WERI-Rb-1 (cell line): Measurements from ENCODE around the gene UNC13B.
"Not testable (repeated sequence)": the region's sequence is repeated elsewhere in the genome, so short reads cannot be mapped to it uniquely, and the experiment has no call there.

ENCODE experiments used
- DNase-seq: peaks from one replicate; pipeline ENCODE4 v3.0.0-alpha.2; 2020
- H3K27ac ChIP-seq: fragments of 250-450 bp; sonication (Bioruptor Pico); 2 replicates; pipeline ENCODE4 v1.5.1; 2020; ENCODE audit warnings: mild to moderate bottlenecking, moderate library complexity
- H3K27me3 ChIP-seq: fragments of 250-450 bp; sonication (Bioruptor Pico); 2 replicates; pipeline ENCODE4 v1.5.1; 2021; ENCODE audit warnings: mild to moderate bottlenecking, low read depth, moderate library complexity; ENCODE audit not compliant: insufficient read depth, severe bottlenecking
- H3K36me3 ChIP-seq: fragments of 250-450 bp; sonication (Bioruptor Pico); 2 replicates; pipeline ENCODE4 v1.5.1; 2020; ENCODE audit warnings: mild to moderate bottlenecking, moderate library complexity
- H3K4me3 ChIP-seq: 2 replicates; pipeline ENCODE4 v1.5.1; 2011; ENCODE audit warnings: low read depth, mild to moderate bottlenecking, control low read depth, low read length
- H3K9me3 ChIP-seq: fragments of 250-450 bp; sonication (Bioruptor Pico); 2 replicates; pipeline ENCODE4 v1.5.1; 2021; ENCODE audit warnings: mild to moderate bottlenecking, moderate library complexity; ENCODE audit not compliant: severe bottlenecking
- TF ChIP-seq, protein P1 (sequence below): IDR thresholded peaks from 2 replicates; pipeline ENCODE4 v1.5.1; 2011; ENCODE audit warnings: low read depth, mild to moderate bottlenecking, control low read depth, inconsistent platforms, low read length

Gene UNC13B

DNA sequence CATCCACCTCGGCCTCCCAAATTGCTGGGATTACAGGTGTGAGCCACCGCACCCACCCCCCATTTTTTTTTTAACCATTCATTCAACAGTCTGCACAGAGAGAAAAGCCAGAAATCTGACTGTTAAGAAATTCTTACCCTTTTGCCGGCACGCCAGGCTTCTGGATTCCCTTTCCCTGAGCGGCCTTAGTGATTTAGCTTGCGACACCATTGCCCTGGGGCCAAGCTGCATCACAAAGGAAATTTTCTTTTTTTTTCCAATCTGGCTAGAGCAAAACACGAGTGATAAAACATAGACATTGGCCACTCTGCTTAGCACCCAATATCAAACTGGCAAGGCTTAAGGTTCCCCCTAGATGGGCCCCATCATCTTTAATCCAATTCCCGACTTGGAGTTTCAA lies 24.9 kb upstream of the UNC13B start:
- TF ChIP-seq, protein P1, sequence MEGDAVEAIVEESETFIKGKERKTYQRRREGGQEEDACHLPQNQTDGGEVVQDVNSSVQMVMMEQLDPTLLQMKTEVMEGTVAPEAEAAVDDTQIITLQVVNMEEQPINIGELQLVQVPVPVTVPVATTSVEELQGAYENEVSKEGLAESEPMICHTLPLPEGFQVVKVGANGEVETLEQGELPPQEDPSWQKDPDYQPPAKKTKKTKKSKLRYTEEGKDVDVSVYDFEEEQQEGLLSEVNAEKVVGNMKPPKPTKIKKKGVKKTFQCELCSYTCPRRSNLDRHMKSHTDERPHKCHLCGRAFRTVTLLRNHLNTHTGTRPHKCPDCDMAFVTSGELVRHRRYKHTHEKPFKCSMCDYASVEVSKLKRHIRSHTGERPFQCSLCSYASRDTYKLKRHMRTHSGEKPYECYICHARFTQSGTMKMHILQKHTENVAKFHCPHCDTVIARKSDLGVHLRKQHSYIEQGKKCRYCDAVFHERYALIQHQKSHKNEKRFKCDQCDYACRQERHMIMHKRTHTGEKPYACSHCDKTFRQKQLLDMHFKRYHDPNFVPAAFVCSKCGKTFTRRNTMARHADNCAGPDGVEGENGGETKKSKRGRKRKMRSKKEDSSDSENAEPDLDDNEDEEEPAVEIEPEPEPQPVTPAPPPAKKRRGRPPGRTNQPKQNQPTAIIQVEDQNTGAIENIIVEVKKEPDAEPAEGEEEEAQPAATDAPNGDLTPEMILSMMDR = no peak
- no peak overlapping the region for H3K4me3 ChIP-seq
- peaks cover 14% of the 10 kb centered on the region for H3K9me3 ChIP-seq
- no peak overlapping the region for H3K27ac ChIP-seq
- no peak for DNase-seq
- no peaks in the 10 kb centered on the region for H3K36me3 ChIP-seq
- H3K27me3 ChIP-seq = no peaks in the 10 kb centered on the region

DNA sequence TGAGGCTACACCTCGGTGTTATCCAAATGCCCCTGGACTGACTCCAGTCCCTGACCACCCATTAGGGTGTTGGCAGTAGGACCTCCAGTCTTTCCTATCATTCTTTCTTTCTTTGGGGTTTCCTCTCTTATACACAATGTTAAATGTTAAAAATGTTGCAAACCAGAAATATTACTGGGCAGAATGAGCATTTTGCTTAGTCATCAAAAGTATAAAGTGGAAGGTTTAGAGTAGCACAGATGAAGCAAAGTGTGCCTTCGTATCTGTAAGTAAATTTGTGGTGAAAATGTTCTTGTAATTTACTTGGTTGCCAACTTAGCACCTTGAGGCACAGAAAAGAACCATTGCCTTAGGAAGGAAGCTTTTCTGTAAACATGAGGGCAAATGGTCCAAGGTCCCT lies 21.7 kb upstream of the UNC13B start:
- no peak for DNase-seq
- Histone ChIP-seq H3K27me3 (no peaks in the 10 kb centered on the region), H3K36me3 (no peaks in the 10 kb centered on the region), H3K9me3 (peaks cover 32% of the 10 kb centered on the region), H3K27ac (no peak overlapping the region), H3K4me3 (no peak overlapping the region)
- TF ChIP-seq, protein P1 = no peak

DNA sequence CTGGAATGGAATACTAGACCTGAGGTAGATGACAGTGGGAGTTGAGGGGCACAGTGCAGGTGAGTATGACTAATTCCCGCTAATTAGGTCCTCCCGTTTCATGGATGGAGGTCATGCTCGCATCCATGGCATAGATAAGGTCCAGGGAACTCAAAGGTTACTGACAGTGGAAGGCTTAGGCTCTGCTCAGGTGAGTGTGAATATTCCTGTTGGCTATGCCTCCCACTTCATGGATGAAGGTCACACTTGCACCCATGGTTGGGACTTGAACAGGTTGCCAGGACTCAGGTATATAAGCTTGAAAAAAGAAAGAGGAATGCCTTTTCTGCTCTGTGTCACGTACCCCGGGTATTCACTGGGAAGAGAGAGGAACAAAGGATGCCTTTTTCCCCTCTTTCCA lies 19.8 kb upstream of the UNC13B start:
- no peaks in the 10 kb centered on the region for H3K27me3 ChIP-seq
- H3K4me3 ChIP-seq = no peak overlapping the region
- no peak overlapping the region for H3K27ac ChIP-seq
- peaks cover 32% of the 10 kb centered on the region for H3K9me3 ChIP-seq
- TF ChIP-seq, protein P1 = no peak
- DNase-seq = no peak
- no peaks in the 10 kb centered on the region for H3K36me3 ChIP-seq

DNA sequence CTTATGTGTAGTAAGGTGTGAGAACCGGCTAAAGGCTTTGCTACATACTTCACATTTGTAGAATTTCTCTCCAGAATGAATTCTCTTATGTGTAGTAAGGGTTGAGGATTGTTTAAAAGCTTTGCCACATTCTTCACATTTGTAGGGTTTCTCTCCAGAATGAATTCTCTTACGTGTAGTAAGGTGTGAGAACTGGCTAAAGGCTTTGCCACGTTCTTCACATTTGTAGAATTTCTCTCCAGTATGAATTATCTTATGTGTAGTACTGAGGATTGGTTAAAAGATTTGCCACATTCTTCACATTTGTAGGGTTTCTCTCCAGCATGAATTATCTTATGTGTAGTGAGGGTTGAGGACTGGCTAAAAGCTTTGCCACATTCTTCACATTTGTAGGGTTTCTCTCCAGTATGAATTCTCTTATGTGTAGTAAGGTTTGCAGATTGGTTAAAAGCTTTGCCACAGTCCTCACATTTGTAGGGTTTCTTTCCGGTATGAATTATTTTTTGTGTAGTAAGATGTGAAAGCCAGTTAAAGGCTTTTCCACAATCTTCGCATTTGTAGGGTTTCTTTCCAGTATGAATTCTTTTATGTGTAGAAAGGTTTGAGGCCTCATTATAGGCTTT lies 13.8 kb upstream of the UNC13B start:
- not testable (repeated sequence) for H3K36me3 ChIP-seq, H3K27ac ChIP-seq, H3K4me3 ChIP-seq, H3K27me3 ChIP-seq, DNase-seq
- peaks cover 19% of the 10 kb centered on the region for H3K9me3 ChIP-seq

DNA sequence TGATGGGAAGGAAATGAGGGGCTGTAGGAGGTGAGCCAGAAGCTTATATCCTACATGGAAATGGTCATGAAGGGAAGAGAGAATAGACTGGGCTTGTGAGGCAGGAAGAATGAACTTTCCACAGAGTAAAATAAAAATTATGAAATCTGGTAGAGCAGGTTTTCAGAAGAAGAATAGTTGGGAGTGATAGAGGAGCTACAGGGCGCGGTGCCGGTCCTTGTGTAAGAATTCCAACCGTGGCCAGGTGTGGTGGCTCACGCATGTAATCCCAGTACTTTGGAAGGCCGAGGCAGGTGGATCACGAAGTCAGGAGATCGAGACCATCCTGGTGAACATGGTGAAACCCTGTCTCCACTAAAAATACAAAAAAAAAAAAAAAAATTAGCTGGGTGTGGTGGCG lies 8.9 kb upstream of the UNC13B start:
- Histone ChIP-seq H3K36me3 (no peaks in the 10 kb centered on the region), H3K27ac (no peak overlapping the region), H3K9me3 (peaks cover 7% of the 10 kb centered on the region), H3K27me3 (no peaks in the 10 kb centered on the region), H3K4me3 (no peak overlapping the region)
- no peak for DNase-seq
- TF ChIP-seq, protein P1 = no peak

DNA sequence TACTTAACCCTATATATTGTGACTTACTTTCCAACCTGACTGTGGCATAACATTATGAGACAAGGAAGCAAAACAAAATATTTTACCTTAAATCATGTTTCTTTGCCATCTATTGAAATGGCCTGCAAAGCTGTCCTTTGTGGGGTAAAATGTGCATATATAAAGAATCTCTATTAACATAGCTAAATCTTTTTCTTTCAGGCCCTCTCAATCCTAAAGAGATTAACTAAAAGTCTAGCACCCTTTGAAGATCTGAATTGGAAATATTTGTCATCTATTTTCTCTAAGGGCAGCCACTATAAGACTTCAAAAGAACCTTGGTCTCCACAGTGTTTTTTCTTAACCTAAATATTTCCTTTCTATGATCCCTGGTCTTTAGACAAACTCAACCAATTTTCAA lies 5.0 kb upstream of the UNC13B start:
- H3K27me3 ChIP-seq = no peaks in the 10 kb centered on the region
- H3K4me3 ChIP-seq = no peak overlapping the region
- H3K36me3 ChIP-seq = no peaks in the 10 kb centered on the region
- no peaks in the 10 kb centered on the region for H3K9me3 ChIP-seq
- TF ChIP-seq, protein P1 = no peak
- DNase-seq = no peak
- H3K27ac ChIP-seq = no peak overlapping the region

DNA sequence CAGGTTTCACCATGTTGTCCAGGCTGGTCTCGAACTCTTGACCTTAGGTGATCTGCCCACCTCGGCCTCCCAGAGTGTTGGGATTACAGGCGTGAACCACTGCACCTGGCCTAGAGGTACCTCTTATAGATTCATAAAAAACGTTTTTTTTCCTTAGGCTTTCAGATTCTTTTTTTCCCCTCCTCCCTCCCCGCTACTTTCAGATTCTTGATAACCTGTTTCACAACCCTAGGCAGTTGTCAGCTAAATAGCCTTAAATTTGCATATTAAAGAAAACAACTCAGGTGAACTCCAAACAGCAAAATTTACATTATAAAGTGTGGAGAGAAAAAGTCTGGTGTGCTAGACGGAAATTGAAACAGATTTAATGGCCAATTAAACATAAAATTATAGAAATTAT lies 4.0 kb upstream of the UNC13B start:
- not testable (repeated sequence) for H3K27me3 ChIP-seq, DNase-seq, H3K4me3 ChIP-seq, H3K9me3 ChIP-seq, H3K36me3 ChIP-seq, H3K27ac ChIP-seq
